Mesenchymal stem cell (in vitro differentiated cells and primary cell): ENCODE data around the gene HSPA12B.

Experiments
- DNase-seq: peaks from one replicate; pipeline ENCODE4 v3.0.0-alpha.2; 2013
- H2AFZ ChIP-seq: one replicate; pipeline ENCODE4 v1.6.1; 2013; ENCODE audit warnings: low read depth, mild to moderate bottlenecking, control low read depth, inconsistent platforms, low read length, moderate library complexity
- H2AK5ac ChIP-seq: 2 replicates; pipeline ENCODE4 v1.6.1; 2013; ENCODE audit warnings: low read length, moderate library complexity, mild to moderate bottlenecking, inconsistent platforms; ENCODE audit not compliant: severe bottlenecking
- H2BK120ac ChIP-seq: one replicate; pipeline ENCODE4 v1.6.1; 2013; ENCODE audit warnings: low read depth, mild to moderate bottlenecking, inconsistent platforms, low read length, moderate library complexity
- H2BK12ac ChIP-seq, 2 experiments: one replicate each; pipeline ENCODE4 v1.6.1; 2013; ENCODE audit warnings: inconsistent platforms in 2 of 2, low read length in 2 of 2, mild to moderate bottlenecking in 2 of 2, moderate library complexity in 2 of 2, control low read depth in 1 of 2
- H2BK15ac ChIP-seq: one replicate; pipeline ENCODE4 v1.6.1; 2013; ENCODE audit warnings: mild to moderate bottlenecking, low read depth, inconsistent platforms; ENCODE audit not compliant: poor library complexity, severe bottlenecking
- H2BK5ac ChIP-seq: 2 replicates; pipeline ENCODE4 v1.6.1; 2013; ENCODE audit warnings: low read depth, mild to moderate bottlenecking, low read length, control low read depth, inconsistent platforms; ENCODE audit not compliant: poor library complexity, severe bottlenecking
- H3K14ac ChIP-seq, 2 experiments: one replicate each; pipeline ENCODE4 v1.6.1; 2013; ENCODE audit warnings: inconsistent platforms in 2 of 2, low read length in 2 of 2, control low read depth in 1 of 2, mild to moderate bottlenecking in 1 of 2, moderate library complexity in 1 of 2
- H3K18ac ChIP-seq, 2 experiments: one replicate each; pipeline ENCODE4 v1.6.1; 2013; ENCODE audit warnings: inconsistent platforms in 2 of 2, low read length in 2 of 2, control low read depth in 1 of 2, low read depth in 1 of 2, mild to moderate bottlenecking in 1 of 2
- H3K23ac ChIP-seq, 2 experiments: one replicate each; pipeline ENCODE4 v1.6.1; 2013; ENCODE audit warnings: inconsistent platforms in 2 of 2, low read length in 2 of 2, mild to moderate bottlenecking in 2 of 2, moderate library complexity in 2 of 2, control low read depth in 1 of 2
- H3K27ac ChIP-seq: 2 replicates; pipeline ENCODE4 v1.5.1; 2013; ENCODE audit warnings: mild to moderate bottlenecking, moderate library complexity, low read length, control low read depth, inconsistent platforms; ENCODE audit not compliant: poor library complexity, severe bottlenecking
- H3K27me3 ChIP-seq, 2 experiments: 2 replicates each; pipeline versions ENCODE4 v1.6.1 to v1.7.0; 2013; ENCODE audit warnings: low read length in 2 of 2, mild to moderate bottlenecking in 2 of 2, moderate library complexity in 2 of 2, control low read depth in 1 of 2, inconsistent platforms in 1 of 2; ENCODE audit not compliant: control insufficient read depth in 1 of 2, insufficient read depth in 1 of 2
- H3K36me3 ChIP-seq, 2 experiments: 2 replicates each; pipeline versions ENCODE4 v1.6.1 to v1.7.0; 2013; ENCODE audit warnings: low read length in 2 of 2, control low read depth in 1 of 2, inconsistent platforms in 1 of 2, low read depth in 1 of 2, mild to moderate bottlenecking in 1 of 2; ENCODE audit not compliant: insufficient read depth in 2 of 2, control insufficient read depth in 1 of 2
- H3K4ac ChIP-seq, 2 experiments: one replicate each; pipeline ENCODE4 v1.6.1; 2013; ENCODE audit warnings: inconsistent platforms in 2 of 2, low read length in 2 of 2, mild to moderate bottlenecking in 2 of 2, moderate library complexity in 2 of 2, control low read depth in 1 of 2, low read depth in 1 of 2
- H3K4me1 ChIP-seq: 2 replicates; pipeline ENCODE4 v1.6.1; 2013; ENCODE audit warnings: low read depth, low read length, control low read depth; ENCODE audit not compliant: control insufficient read depth, insufficient read depth
- H3K4me2 ChIP-seq: 2 replicates; pipeline ENCODE4 v1.6.1; 2013; ENCODE audit warnings: low read length, mild to moderate bottlenecking, inconsistent platforms; ENCODE audit not compliant: poor library complexity, severe bottlenecking
- H3K4me3 ChIP-seq, 2 experiments: 2 replicates each; pipeline versions ENCODE4 v1.5.1 to v1.7.0; 2013; ENCODE audit warnings: low read length in 2 of 2, mild to moderate bottlenecking in 2 of 2, control low read depth in 1 of 2, low read depth in 1 of 2; ENCODE audit not compliant: insufficient read depth in 1 of 2
- H3K79me1 ChIP-seq: replicated peaks from 2 replicates; pipeline ENCODE4 v1.6.1; 2013; ENCODE audit warnings: mild to moderate bottlenecking, control low read depth, low read length, inconsistent platforms; ENCODE audit not compliant: poor library complexity, severe bottlenecking
- H3K9ac ChIP-seq: 2 replicates; pipeline ENCODE4 v1.7.0; 2013; ENCODE audit warnings: mild to moderate bottlenecking, low read length, moderate library complexity
- H3K9me3 ChIP-seq: 2 replicates; pipeline ENCODE4 v1.7.0; 2013; ENCODE audit warnings: mild to moderate bottlenecking, low read length; ENCODE audit not compliant: control insufficient read depth
- H4K8ac ChIP-seq: one replicate; pipeline ENCODE4 v1.6.1; 2013; ENCODE audit warnings: inconsistent platforms, mild to moderate bottlenecking, low read length, moderate library complexity
- H4K91ac ChIP-seq: one replicate; pipeline ENCODE4 v1.6.1; 2013; ENCODE audit warnings: mild to moderate bottlenecking, low read length, inconsistent platforms
- WGBS: methylation state at CpG from one replicate; pipeline ENCODE4 v1.1.7; 2013; ENCODE audit warnings: mixed read lengths; 5-methylcytosine and 5-hydroxymethylcytosine counted together

Gene HSPA12B

GRCh38 chr20:3744806-3745685, 12.6 kb downstream of the HSPA12B start:
- Histone ChIP-seq H2BK15ac (no peak overlapping the region), H3K4me1 (peaks cover 12% of the 10 kb centered on the region), H2AFZ (peak overlapping the region; percentile 54), H3K27me3 (peaks cover 5 to 56% of the 10 kb centered on the region in 2 experiments), H4K91ac (no peak overlapping the region), H4K8ac (no peak overlapping the region), H3K18ac (no peak overlapping the region), H2BK5ac (no peak overlapping the region), H3K36me3 (no peaks in the 10 kb centered on the region), H2BK12ac (no peak overlapping the region), H3K23ac (no peak overlapping the region), H3K9ac (no peak overlapping the region), H3K4me3 (no peak overlapping the region), H3K79me1 (no peaks in the 10 kb centered on the region), H2BK120ac (no peak overlapping the region), H3K14ac (no peak overlapping the region), H2AK5ac (no peak overlapping the region), H3K4ac (no peak overlapping the region), H3K4me2 (no peak overlapping the region), H3K9me3 (no peaks in the 10 kb centered on the region), H3K27ac (no peak overlapping the region)
- 39% methylated on average over 45 of the region's 45 CpGs for WGBS
- peak; percentile 81 for DNase-seq

- H3K27me3 ChIP-seq, result peaks cover 1 to 63% of the 10 kb centered on the region in 2 experiments
- no peak overlapping the region for H3K9ac ChIP-seq
- H2AFZ ChIP-seq, result no peak overlapping the region
- H3K23ac ChIP-seq, result no peak overlapping the region
- no peak for DNase-seq
- H3K27ac ChIP-seq, result no peak overlapping the region
- no peak overlapping the region for H3K4ac ChIP-seq
- no peak overlapping the region for H4K8ac ChIP-seq
- H2BK120ac ChIP-seq, result no peak overlapping the region
- no peak overlapping the region for H3K4me2 ChIP-seq
- no peak overlapping the region for H4K91ac ChIP-seq
- H2BK12ac ChIP-seq, result no peak overlapping the region
- H3K79me1 ChIP-seq, result no peaks in the 10 kb centered on the region
- WGBS, result 82% methylated on average over 11 of the region's 11 CpGs
- peaks cover 16% of the 10 kb centered on the region for H3K4me1 ChIP-seq
- H3K36me3 ChIP-seq, result peaks cover 0 to 5% of the 10 kb centered on the region in 2 experiments
- no peak overlapping the region for H2AK5ac ChIP-seq
- H3K14ac ChIP-seq, result no peak overlapping the region
- H2BK15ac ChIP-seq, result no peak overlapping the region
- no peak overlapping the region for H3K4me3 ChIP-seq
- no peak overlapping the region for H2BK5ac ChIP-seq
- H3K9me3 ChIP-seq, result no peaks in the 10 kb centered on the region
- no peak overlapping the region for H3K18ac ChIP-seq
Observed at GRCh38 chr20:3745686-3746173, 13.2 kb downstream of the HSPA12B start.

DNA sequence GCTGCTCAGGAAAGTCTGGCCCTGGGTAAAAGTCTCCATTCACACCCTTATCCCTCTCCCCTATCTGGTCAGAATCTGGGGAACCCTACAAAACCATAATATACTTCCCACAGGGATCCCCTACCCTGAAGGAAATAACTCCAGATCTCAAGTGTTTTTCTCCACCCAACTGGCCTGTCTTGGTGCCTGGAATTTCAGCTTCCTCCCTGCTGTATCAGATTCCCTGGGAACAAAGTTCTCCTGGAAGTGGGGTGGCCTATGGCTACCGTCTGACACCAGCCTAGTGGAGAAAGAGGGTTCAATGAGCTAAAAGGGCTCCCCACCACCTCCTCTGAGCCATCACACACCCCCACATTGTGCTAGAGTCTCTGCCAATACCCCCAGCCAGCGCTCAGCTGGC, 15.0 kb downstream of the HSPA12B start:
- 85% methylated on average over 2 of the region's 2 CpGs for WGBS
- no peak overlapping the region for H3K4me3 ChIP-seq

GRCh38 chr20:3748073-3748472, 15.6 kb downstream of the HSPA12B start:
- H3K9me3 ChIP-seq, result no peaks in the 10 kb centered on the region
- no peak for DNase-seq
- peaks cover 24% of the 10 kb centered on the region for H3K4me1 ChIP-seq
- H4K8ac ChIP-seq, result no peak overlapping the region
- H3K4ac ChIP-seq, result no peak overlapping the region
- no peak overlapping the region for H3K18ac ChIP-seq
- H3K23ac ChIP-seq, result no peak overlapping the region
- peaks cover 0 to 69% of the 10 kb centered on the region in 2 experiments for H3K27me3 ChIP-seq
- H2BK120ac ChIP-seq, result no peak overlapping the region
- peaks cover 13 to 14% of the 10 kb centered on the region in 2 experiments for H3K36me3 ChIP-seq
- no peaks in the 10 kb centered on the region for H3K79me1 ChIP-seq
- 87% methylated on average over 15 of the region's 16 CpGs for WGBS
- H3K4me3 ChIP-seq, result no peak overlapping the region
- H4K91ac ChIP-seq, result no peak overlapping the region
- H2BK15ac ChIP-seq, result no peak overlapping the region
- H2BK12ac ChIP-seq, result no peak overlapping the region
- H2AK5ac ChIP-seq, result no peak overlapping the region
- H2AFZ ChIP-seq, result no peak overlapping the region
- no peak overlapping the region for H3K27ac ChIP-seq
- H3K4me2 ChIP-seq, result no peak overlapping the region
- no peak overlapping the region for H3K9ac ChIP-seq
- no peak overlapping the region for H3K14ac ChIP-seq
- no peak overlapping the region for H2BK5ac ChIP-seq

More for the DNA sequence above, 15.0 kb downstream of the HSPA12B start:
- peaks cover 24% of the 10 kb centered on the region for H3K4me1 ChIP-seq
- H2AK5ac ChIP-seq, result no peak overlapping the region
- no peak for DNase-seq
- no peak overlapping the region for H3K27ac ChIP-seq
- no peak overlapping the region for H2BK12ac ChIP-seq
- H4K8ac ChIP-seq, result no peak overlapping the region
- no peak overlapping the region for H3K23ac ChIP-seq
- H3K4me2 ChIP-seq, result no peak overlapping the region
- H3K27me3 ChIP-seq, result peaks cover 0 to 69% of the 10 kb centered on the region in 2 experiments
- peaks cover 13 to 14% of the 10 kb centered on the region in 2 experiments for H3K36me3 ChIP-seq
- H3K9me3 ChIP-seq, result no peaks in the 10 kb centered on the region
- no peak overlapping the region for H2BK5ac ChIP-seq
- no peak overlapping the region for H3K4ac ChIP-seq
- no peaks in the 10 kb centered on the region for H3K79me1 ChIP-seq
- no peak overlapping the region for H3K14ac ChIP-seq
- no peak overlapping the region for H3K9ac ChIP-seq
- no peak overlapping the region for H4K91ac ChIP-seq
- no peak overlapping the region for H3K18ac ChIP-seq
- H2AFZ ChIP-seq, result no peak overlapping the region
- no peak overlapping the region for H2BK15ac ChIP-seq
- H2BK120ac ChIP-seq, result no peak overlapping the region
